ENCODE data around the gene RBBP8. TPM values are rescaled to one million over a fixed set of nuclear protein-coding genes. Genes with fewer than 3 reads are reported as not detected.
A peak's percentile ranks its signal among the peaks of the same experiment; 100 is the strongest.

The RBBP8 gene
- total and polyA plus RNA-seq, 7 experiments from 2014 or later, result 0.59 to 55.8 (median 2.2) TPM

DNA sequence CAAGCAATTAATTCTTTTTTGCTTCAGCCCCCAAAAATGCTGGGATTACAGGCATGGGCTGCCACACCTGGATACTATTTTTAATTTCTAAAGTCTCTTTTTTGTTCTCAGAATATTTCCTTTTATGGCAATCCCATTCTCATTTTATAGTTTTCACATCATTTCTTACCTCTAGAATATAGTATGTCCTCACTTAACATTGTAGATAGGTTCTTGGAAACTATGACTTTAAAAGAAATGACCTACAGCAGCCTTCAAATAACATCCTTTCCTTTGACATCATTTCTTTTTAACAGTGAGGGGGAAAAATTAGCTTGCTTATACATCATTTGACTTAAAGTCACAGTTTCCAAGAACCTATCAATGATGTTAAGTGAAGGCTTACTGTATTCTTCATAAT, 31.6 kb downstream of the RBBP8 start:
- H3K4me1 Mint-ChIP-seq, result peaks cover 0 to 9% (median 0%) of the 10 kb centered on the region in 7 donors
- CTCF ChIA-PET, result interaction anchor here (1.1 kb wide), 1 partner anchor 17 kb away, joined by 3 read pairs; no protein-coding TSS in a partner anchor
- no peak overlapping the region for H3K4me3 Mint-ChIP-seq
- DNase-seq (no peak), ATAC-seq (no peak)
- Histone ChIP-seq H3K27ac (ENCODE audit: low read depth, low read length) (no peak overlapping the region), H3K36me3 (ENCODE audit: control insufficient read depth in 2 of 3, insufficient read depth in 3 of 3, low read length in 3 of 3) (no peaks in the 10 kb centered on the region), H3K4me3 (ENCODE audit: low read length) (no peak overlapping the region), H3K4me1 (ENCODE audit: control insufficient read depth in 2 of 2, insufficient read depth in 2 of 2, low read length in 2 of 2) (no peaks in the 10 kb centered on the region), H3K27me3 (ENCODE audit: control insufficient read depth in 2 of 2, insufficient read depth in 2 of 2, low read length in 2 of 2) (peaks cover 0 to 2% of the 10 kb centered on the region in 2 donors), H3K9me3 (ENCODE audit: control insufficient read depth in 2 of 3, low read length in 3 of 3) (no peaks in the 10 kb centered on the region)
- intact Hi-C loops (cut with micrococcal nuclease), result no loop called here
- no peaks in the 10 kb centered on the region for H3K27me3 Mint-ChIP-seq
- no peaks in the 10 kb centered on the region for H3K9me3 Mint-ChIP-seq
- H3K27ac Mint-ChIP-seq, result no peak overlapping the region
- peaks cover 0 to 7% (median 0%) of the 10 kb centered on the region in 5 donors for H3K36me3 Mint-ChIP-seq
- POLR2A ChIA-PET, result no interaction called here

DNA sequence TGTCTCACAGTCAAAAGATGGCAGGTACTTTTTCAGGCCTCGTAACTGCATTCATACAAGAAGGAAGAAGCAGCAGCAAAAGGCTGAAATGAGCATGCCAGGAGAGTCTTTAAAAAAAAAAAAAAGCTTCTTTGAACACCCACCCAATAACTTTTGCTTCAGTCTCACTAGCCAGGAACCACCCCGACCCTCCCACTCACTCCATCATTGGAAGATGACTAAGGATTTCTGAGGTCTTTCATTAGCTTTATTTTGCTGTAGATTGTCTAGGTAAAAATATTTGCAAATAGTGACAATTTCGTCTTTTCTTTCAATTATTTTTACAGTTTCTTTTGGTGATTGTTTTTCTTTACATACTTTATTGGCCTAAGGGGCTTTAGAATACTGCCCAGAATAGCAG, 37.9 kb downstream of the RBBP8 start:
- CTCF ChIA-PET, result no interaction called here

DNA sequence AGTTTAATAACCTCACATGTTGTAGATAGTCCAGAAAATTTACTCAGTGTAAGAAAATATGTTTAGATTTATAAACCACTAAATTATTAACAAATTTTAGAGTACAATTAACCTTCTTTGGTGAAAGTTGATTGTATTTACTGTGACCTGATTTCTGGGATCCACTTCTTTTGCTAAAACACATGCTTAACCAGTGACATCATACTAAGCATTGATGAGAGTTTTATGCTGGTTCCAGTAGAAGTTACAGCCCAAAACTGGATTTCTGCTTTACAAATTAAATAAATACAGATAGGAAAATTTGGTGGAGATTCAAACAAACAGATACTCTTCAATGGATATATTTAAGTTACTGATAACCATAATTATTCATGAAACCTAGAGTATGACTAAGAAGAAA, 40.9 kb downstream of the RBBP8 start:
- Mint-ChIP-seq H3K36me3 (peaks cover 0 to 5% (median 0%) of the 10 kb centered on the region in 5 donors), H3K4me3 (no peak overlapping the region)

More for the DNA sequence above, 37.9 kb downstream of the RBBP8 start:
- Mint-ChIP-seq H3K4me1 (peaks cover 0 to 3% (median 0%) of the 10 kb centered on the region in 7 donors), H3K27me3 (no peaks in the 10 kb centered on the region), H3K9me3 (no peaks in the 10 kb centered on the region), H3K4me3 (no peak overlapping the region), H3K27ac (no peak overlapping the region), H3K36me3 (peaks cover 0 to 7% (median 0%) of the 10 kb centered on the region in 5 donors)
- Histone ChIP-seq H3K9me3 (ENCODE audit: control insufficient read depth in 2 of 3, low read length in 3 of 3) (no peaks in the 10 kb centered on the region), H3K36me3 (ENCODE audit: control insufficient read depth in 2 of 3, insufficient read depth in 3 of 3, low read length in 3 of 3) (no peaks in the 10 kb centered on the region), H3K4me3 (ENCODE audit: low read length) (no peak overlapping the region), H3K27ac (ENCODE audit: low read depth, low read length) (no peak overlapping the region), H3K27me3 (ENCODE audit: control insufficient read depth in 2 of 2, insufficient read depth in 2 of 2, low read length in 2 of 2) (peaks cover 0 to 2% of the 10 kb centered on the region in 2 donors), H3K4me1 (ENCODE audit: control insufficient read depth in 2 of 2, insufficient read depth in 2 of 2, low read length in 2 of 2) (no peaks in the 10 kb centered on the region)
- no peak for DNase-seq
- POLR2A ChIA-PET, result no interaction called here
- intact Hi-C loops (cut with micrococcal nuclease), result no loop called here
- no peak for ATAC-seq

DNA sequence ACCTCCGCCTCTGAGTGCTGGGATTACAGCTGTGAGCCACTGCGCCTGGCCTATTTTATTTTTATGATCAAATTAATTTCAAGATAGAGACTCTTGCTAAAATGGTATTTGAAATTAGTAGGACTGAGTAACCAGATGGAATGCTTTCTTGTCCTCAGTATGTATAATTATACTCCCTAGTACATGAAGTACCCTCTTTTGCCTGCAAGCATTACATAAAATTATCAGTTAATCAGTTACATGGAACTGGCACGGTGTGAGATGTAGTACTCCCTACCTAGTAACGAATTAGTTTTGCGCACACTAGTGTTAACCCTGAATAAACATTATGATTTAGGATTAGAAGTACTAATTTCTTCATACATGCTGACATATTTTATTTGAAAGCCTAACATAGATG, 41.6 kb downstream of the RBBP8 start:
- Histone ChIP-seq H3K9me3 (ENCODE audit: control insufficient read depth in 2 of 3, low read length in 3 of 3) (no peaks in the 10 kb centered on the region), H3K27me3 (ENCODE audit: control insufficient read depth in 2 of 2, insufficient read depth in 2 of 2, low read length in 2 of 2) (no peaks in the 10 kb centered on the region), H3K4me1 (ENCODE audit: control insufficient read depth in 2 of 2, insufficient read depth in 2 of 2, low read length in 2 of 2) (no peaks in the 10 kb centered on the region), H3K4me3 (ENCODE audit: low read length) (no peak overlapping the region), H3K27ac (ENCODE audit: low read depth, low read length) (no peak overlapping the region), H3K36me3 (ENCODE audit: control insufficient read depth in 2 of 3, insufficient read depth in 3 of 3, low read length in 3 of 3) (no peaks in the 10 kb centered on the region)
- H3K27ac Mint-ChIP-seq, result no peak overlapping the region
- intact Hi-C loops (cut with micrococcal nuclease), result no loop called here
- DNase-seq, result no peak
- no peak overlapping the region for H3K4me3 Mint-ChIP-seq
- POLR2A ChIA-PET, result no interaction called here
- no peaks in the 10 kb centered on the region for H3K9me3 Mint-ChIP-seq
- H3K36me3 Mint-ChIP-seq, result peaks cover 0 to 5% (median 0%) of the 10 kb centered on the region in 5 donors
- no peak for ATAC-seq
- CTCF ChIA-PET, result interaction anchor here (0.6 kb wide), 1 partner anchor 8 kb away, joined by 3 read pairs; no protein-coding TSS in a partner anchor
- peaks cover 0 to 13% (median 0%) of the 10 kb centered on the region in 7 donors for H3K4me1 Mint-ChIP-seq
- no peaks in the 10 kb centered on the region for H3K27me3 Mint-ChIP-seq

More for the DNA sequence above, 40.9 kb downstream of the RBBP8 start:
- no peak overlapping the region for H3K27ac ChIP-seq (ENCODE audit: low read depth, low read length)
- no peaks in the 10 kb centered on the region for H3K4me1 ChIP-seq (ENCODE audit: control insufficient read depth in 2 of 2, insufficient read depth in 2 of 2, low read length in 2 of 2)
- DNase-seq, result no peak
- H3K9me3 ChIP-seq (ENCODE audit: control insufficient read depth in 2 of 3, low read length in 3 of 3), result no peaks in the 10 kb centered on the region
- H3K9me3 Mint-ChIP-seq, result no peaks in the 10 kb centered on the region
- ChIA-PET CTCF (no interaction called here), POLR2A (no interaction called here)
- no peaks in the 10 kb centered on the region for H3K36me3 ChIP-seq (ENCODE audit: control insufficient read depth in 2 of 3, insufficient read depth in 3 of 3, low read length in 3 of 3)
- H3K27me3 Mint-ChIP-seq, result no peaks in the 10 kb centered on the region
- no peak overlapping the region for H3K4me3 ChIP-seq (ENCODE audit: low read length)
- no peaks in the 10 kb centered on the region for H3K27me3 ChIP-seq (ENCODE audit: control insufficient read depth in 2 of 2, insufficient read depth in 2 of 2, low read length in 2 of 2)
- H3K4me1 Mint-ChIP-seq, result peaks cover 0 to 13% (median 0%) of the 10 kb centered on the region in 7 donors
- no peak overlapping the region for H3K27ac Mint-ChIP-seq
- no peak for ATAC-seq
- intact Hi-C loops (cut with micrococcal nuclease), result no loop called here

DNA sequence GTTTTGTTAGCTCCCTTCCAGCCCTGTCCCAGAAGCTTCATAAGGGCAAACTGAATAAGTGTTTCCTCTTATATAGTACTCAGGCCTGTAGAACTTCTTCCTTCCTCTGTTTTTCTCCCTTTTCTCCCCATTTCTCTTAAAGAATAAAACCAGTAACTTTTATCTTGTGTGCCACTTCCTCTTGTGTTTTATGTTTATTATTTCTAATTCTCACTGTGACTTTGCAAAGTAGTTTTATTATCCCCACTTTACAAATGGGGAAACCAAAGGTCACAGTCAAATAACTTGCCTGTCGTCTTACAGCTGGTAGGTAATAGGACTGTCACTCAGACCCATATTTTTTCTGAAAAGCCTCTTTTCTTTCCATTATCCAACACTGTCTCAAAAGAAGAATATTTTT, 42.4 kb downstream of the RBBP8 start:
- H3K4me1 ChIP-seq (ENCODE audit: control insufficient read depth in 2 of 2, insufficient read depth in 2 of 2, low read length in 2 of 2), result no peaks in the 10 kb centered on the region
- Mint-ChIP-seq H3K27ac (peak overlapping the region in 1 of 9 donors; percentile 32), H3K4me3 (no peak overlapping the region), H3K9me3 (no peaks in the 10 kb centered on the region), H3K36me3 (peaks cover 0 to 9% (median 0%) of the 10 kb centered on the region in 5 donors), H3K27me3 (no peaks in the 10 kb centered on the region), H3K4me1 (peaks cover 0 to 13% (median 0%) of the 10 kb centered on the region in 7 donors)
- H3K4me3 ChIP-seq (ENCODE audit: low read length), result no peak overlapping the region
- CTCF ChIA-PET, result no interaction called here
- no peaks in the 10 kb centered on the region for H3K27me3 ChIP-seq (ENCODE audit: control insufficient read depth in 2 of 2, insufficient read depth in 2 of 2, low read length in 2 of 2)
- H3K27ac ChIP-seq (ENCODE audit: low read depth, low read length), result no peak overlapping the region
- POLR2A ChIA-PET, result no interaction called here
- DNase-seq (no peak), ATAC-seq (peak; percentile 44)
- no peaks in the 10 kb centered on the region for H3K9me3 ChIP-seq (ENCODE audit: control insufficient read depth in 2 of 3, low read length in 3 of 3)
- intact Hi-C loops (cut with micrococcal nuclease), result no loop called here
- H3K36me3 ChIP-seq (ENCODE audit: control insufficient read depth in 2 of 3, insufficient read depth in 3 of 3, low read length in 3 of 3), result no peaks in the 10 kb centered on the region

DNA sequence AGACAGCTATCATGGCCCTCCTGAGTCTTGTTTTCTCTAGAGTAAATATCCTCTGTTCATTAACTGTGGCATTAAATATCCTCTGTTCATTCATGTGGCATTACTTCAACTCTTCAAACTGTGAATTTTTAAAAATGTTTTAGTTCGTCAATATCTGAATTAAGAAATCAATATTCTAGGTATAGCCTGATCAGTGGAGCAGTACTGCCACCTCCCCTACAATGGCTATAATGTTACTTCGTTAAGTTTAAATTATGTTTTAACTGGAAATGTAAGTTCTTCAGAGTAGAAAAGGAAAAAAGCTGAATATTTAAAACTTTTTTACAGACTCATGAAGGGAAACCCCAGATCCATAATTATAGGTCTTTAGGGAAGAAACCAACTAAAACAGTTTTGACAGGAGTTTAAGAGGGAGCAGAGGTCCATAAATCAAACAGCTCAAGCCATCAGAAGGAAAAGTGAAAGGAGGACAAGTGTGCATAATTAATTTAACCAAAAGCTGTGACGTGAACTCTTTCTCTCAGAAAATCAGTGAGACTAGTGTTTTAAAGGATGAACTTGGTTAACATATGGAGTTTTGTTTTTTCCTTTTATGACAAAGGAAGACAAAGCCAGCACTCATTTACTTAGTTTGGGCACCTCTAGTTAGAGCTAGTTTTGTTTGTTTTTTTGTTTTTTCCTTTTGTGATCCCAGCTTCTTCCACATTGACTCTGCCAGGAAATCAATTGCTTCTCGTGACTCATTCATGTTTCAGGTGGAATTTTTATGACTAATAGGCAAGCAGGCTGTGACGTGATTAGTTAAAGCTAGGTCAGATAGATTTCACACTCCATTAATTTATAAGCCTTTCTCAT, 44.9 kb downstream of the RBBP8 start:
- ChIA-PET CTCF (interaction anchor here (0.5 to 3.2 kb wide), 4 partner anchors 48 to 482 kb away, joined by 5 to 17 read pairs (median 6); no protein-coding TSS in a partner anchor), POLR2A (interaction anchor here (0.6 kb wide), 1 partner anchor 13 kb away, joined by 4 read pairs; no protein-coding TSS in a partner anchor)
- Histone ChIP-seq H3K27me3 (ENCODE audit: control insufficient read depth in 2 of 2, insufficient read depth in 2 of 2, low read length in 2 of 2) (no peaks in the 10 kb centered on the region), H3K27ac (ENCODE audit: low read depth, low read length) (no peak overlapping the region), H3K36me3 (ENCODE audit: control insufficient read depth in 2 of 3, insufficient read depth in 3 of 3, low read length in 3 of 3) (no peaks in the 10 kb centered on the region), H3K4me1 (ENCODE audit: control insufficient read depth in 2 of 2, insufficient read depth in 2 of 2, low read length in 2 of 2) (no peaks in the 10 kb centered on the region), H3K9me3 (ENCODE audit: control insufficient read depth in 2 of 3, low read length in 3 of 3) (no peaks in the 10 kb centered on the region), H3K4me3 (ENCODE audit: low read length) (no peak overlapping the region)
- Mint-ChIP-seq H3K9me3 (no peaks in the 10 kb centered on the region), H3K27ac (peak overlapping the region in 1 of 9 donors; percentile 51), H3K4me3 (peak overlapping the region in 1 of 10 donors; percentile 2), H3K36me3 (peaks cover 0 to 6% (median 0%) of the 10 kb centered on the region in 5 donors), H3K27me3 (no peaks in the 10 kb centered on the region), H3K4me1 (peaks cover 0 to 13% (median 0%) of the 10 kb centered on the region in 7 donors)
- DNase-seq, result no peak
- ATAC-seq, result no peak
- intact Hi-C loops (cut with micrococcal nuclease), result no loop called here
